ENCODE data around the gene PRPH2. TPM values are rescaled to one million over a fixed set of nuclear protein-coding genes. Genes with fewer than 3 reads are reported as not detected.

Gene PRPH2
- total RNA-seq, 2 experiments from 2014 or later, result 0.08 to 0.11 TPM

GRCh38 chr6:42697268-42697655 is 25.1 kb downstream of the PRPH2 start:
- peaks cover 19% of the 10 kb centered on the region for H3K36me3 Mint-ChIP-seq (ENCODE audit: low read depth)
- ChIA-PET CTCF (no interaction called here), POLR2A (interaction anchor here (1.6 kb wide), 1 partner anchor 86 kb away, joined by 7 read pairs; no protein-coding TSS in a partner anchor)
- H3K9me3 ChIP-seq (ENCODE audit: control insufficient read depth in 1 of 2, insufficient read depth in 1 of 2, low read length in 2 of 2), result no peaks in the 10 kb centered on the region
- peaks cover 12% of the 10 kb centered on the region for H3K36me3 ChIP-seq (ENCODE audit: insufficient read depth, low read length)
- peaks cover 29% of the 10 kb centered on the region for H3K4me1 Mint-ChIP-seq (ENCODE audit: low read depth)
- no peaks in the 10 kb centered on the region for H3K27me3 ChIP-seq (ENCODE audit: control insufficient read depth in 1 of 2, insufficient read depth in 2 of 2, low read length in 2 of 2)
- H3K27ac Mint-ChIP-seq, result no peak overlapping the region
- no peak for TF ChIP-seq CTCF (IDR thresholded peaks at IDR 0.05)
- DNase-seq, result no peak
- no peaks in the 10 kb centered on the region for H3K27me3 Mint-ChIP-seq
- no peak for ATAC-seq (ENCODE audit: poor library complexity)
- no peaks in the 10 kb centered on the region for H3K9me3 Mint-ChIP-seq
- intact Hi-C loops (cut with DNase I, micrococcal nuclease), result no loop called here
- peaks cover 11% of the 10 kb centered on the region for H3K4me1 ChIP-seq (ENCODE audit: insufficient read depth, low read length)
- no peak overlapping the region for H3K4me3 Mint-ChIP-seq
- no peak overlapping the region for H3K27ac ChIP-seq (ENCODE audit: low read depth in 1 of 2, low read length in 2 of 2)
- no peak overlapping the region for H3K4me3 ChIP-seq (ENCODE audit: low read length)

GRCh38 chr6:42696526-42697267 is 25.7 kb downstream of the PRPH2 start:
- Mint-ChIP-seq H3K9me3 (no peaks in the 10 kb centered on the region), H3K4me1 (ENCODE audit: low read depth) (peaks cover 29% of the 10 kb centered on the region), H3K27ac (peak overlapping the region; percentile 55), H3K36me3 (ENCODE audit: low read depth) (peaks cover 24% of the 10 kb centered on the region), H3K27me3 (no peaks in the 10 kb centered on the region), H3K4me3 (no peak overlapping the region)
- intact Hi-C loops (cut with DNase I, micrococcal nuclease), result no loop called here
- Histone ChIP-seq H3K4me1 (ENCODE audit: insufficient read depth, low read length) (peaks cover 11% of the 10 kb centered on the region), H3K4me3 (ENCODE audit: low read length) (no peak overlapping the region), H3K36me3 (ENCODE audit: insufficient read depth, low read length) (peaks cover 16% of the 10 kb centered on the region), H3K9me3 (ENCODE audit: control insufficient read depth in 1 of 2, insufficient read depth in 1 of 2, low read length in 2 of 2) (no peaks in the 10 kb centered on the region), H3K27me3 (ENCODE audit: control insufficient read depth in 1 of 2, insufficient read depth in 2 of 2, low read length in 2 of 2) (no peaks in the 10 kb centered on the region), H3K27ac (ENCODE audit: low read depth in 1 of 2, low read length in 2 of 2) (no peak overlapping the region)
- ChIA-PET POLR2A (interaction anchor here (1.6 kb wide), 1 partner anchor 87 kb away, joined by 7 read pairs; no protein-coding TSS in a partner anchor), CTCF (no interaction called here)
- DNase-seq, result no peak
- no peak for ATAC-seq (ENCODE audit: poor library complexity)
- TF ChIP-seq CTCF (IDR thresholded peaks at IDR 0.05), result no peak

DNA sequence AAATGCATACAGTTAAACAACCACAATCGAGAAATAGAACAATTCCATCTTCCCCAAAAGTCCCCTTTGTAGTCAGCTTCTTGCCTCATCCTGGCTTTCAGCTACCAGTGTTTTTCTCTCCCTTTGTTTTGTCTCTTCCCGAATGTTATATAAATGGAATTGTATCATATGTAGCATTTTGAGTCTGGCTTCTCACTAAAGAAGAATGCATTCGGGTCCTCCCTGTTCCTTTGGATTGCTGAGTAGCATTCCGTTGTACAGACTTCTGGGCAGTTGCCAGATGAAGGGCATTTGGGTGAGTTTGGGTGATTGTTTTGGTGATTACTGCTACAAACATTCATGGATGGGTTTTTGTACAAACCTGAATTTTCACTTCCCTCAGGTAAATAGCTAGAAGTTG is 27.8 kb downstream of the PRPH2 start:
- DNase-seq (no peak), ATAC-seq (ENCODE audit: poor library complexity) (no peak)
- no peak for TF ChIP-seq CTCF (IDR thresholded peaks at IDR 0.05)
- peaks cover 35% of the 10 kb centered on the region for H3K36me3 ChIP-seq (ENCODE audit: insufficient read depth, low read length)
- ChIA-PET CTCF (interaction anchor here (0.6 kb wide), 1 partner anchor 159 kb away, joined by 3 read pairs; no protein-coding TSS in a partner anchor), POLR2A (no interaction called here)
- no peaks in the 10 kb centered on the region for H3K9me3 ChIP-seq (ENCODE audit: control insufficient read depth in 1 of 2, insufficient read depth in 1 of 2, low read length in 2 of 2)
- Mint-ChIP-seq H3K4me3 (no peak overlapping the region), H3K27me3 (no peaks in the 10 kb centered on the region), H3K36me3 (ENCODE audit: low read depth) (peaks cover 44% of the 10 kb centered on the region), H3K4me1 (ENCODE audit: low read depth) (peaks cover 39% of the 10 kb centered on the region), H3K9me3 (no peaks in the 10 kb centered on the region), H3K27ac (peak overlapping the region; percentile 84)
- intact Hi-C loops (cut with DNase I, micrococcal nuclease), result no loop called here
- H3K27ac ChIP-seq (ENCODE audit: low read depth in 1 of 2, low read length in 2 of 2), result no peak overlapping the region
- H3K4me1 ChIP-seq (ENCODE audit: insufficient read depth, low read length), result peaks cover 11% of the 10 kb centered on the region
- no peaks in the 10 kb centered on the region for H3K27me3 ChIP-seq (ENCODE audit: control insufficient read depth in 1 of 2, insufficient read depth in 2 of 2, low read length in 2 of 2)
- no peak overlapping the region for H3K4me3 ChIP-seq (ENCODE audit: low read length)

Data from CD4-positive, alpha-beta T cell (primary cell).